ENCODE data around the gene SLC38A11. TPM values are rescaled to one million over a fixed set of nuclear protein-coding genes. Genes with fewer than 3 reads are reported as not detected.

Gene SLC38A11
- polyA plus RNA-seq, 1 of the 3 experiments (the other 2 are of a cell fraction): not detected

- H3K9me3 ChIP-seq: no peaks in the 10 kb centered on the region
- H3K79me2 ChIP-seq (ENCODE audit: insufficient read depth): no peaks in the 10 kb centered on the region
- no peak overlapping the region for H3K4me2 ChIP-seq
- no peak for DNase-seq
- no peaks in the 10 kb centered on the region for H3F3A ChIP-seq (replicated peaks; ENCODE audit: insufficient read depth)
- no peak overlapping the region for H3K27ac ChIP-seq (ENCODE audit: low read depth in 2 of 2, low read length in 1 of 2)
- H3K4me3 ChIP-seq (ENCODE audit: low read depth in 2 of 2, low read length in 1 of 2): no peak overlapping the region
- no peak overlapping the region for H3K9ac ChIP-seq
- WGBS (ENCODE audit: low lambda C conversion rate): 100% methylated on average over 1 of the region's 1 CpG
- H3K27me3 ChIP-seq (ENCODE audit: insufficient read depth): no peaks in the 10 kb centered on the region
- no peak overlapping the region for H2AFZ ChIP-seq (ENCODE audit: low read depth)
- ChIA-PET POLR2A (no interaction called here), CTCF (interaction anchor here (1.1 kb wide), 1 partner anchor 64 kb away, joined by 5 read pairs; no protein-coding TSS in a partner anchor)
- peaks cover 0 to 14% of the 10 kb centered on the region in 2 experiments; a peak in 2 of 4 replicates for H3K4me1 ChIP-seq (ENCODE audit: control insufficient read depth in 1 of 2, insufficient read depth in 2 of 2, low read depth in 1 of 2, low read length in 1 of 2)
- no peaks in the 10 kb centered on the region for H3K36me3 ChIP-seq (replicated peaks in 1 of 2; ENCODE audit: control insufficient read depth in 1 of 2, insufficient read depth in 2 of 2, low read length in 1 of 2)
- H3K9me2 ChIP-seq: no peaks in the 10 kb centered on the region
- no peak for TF ChIP-seq MXI1 (IDR thresholded peaks at IDR 0.05; ENCODE audit: low read depth, low read length)
- no peak for TF ChIP-seq MEF2A (IDR thresholded peaks at IDR 0.05; ENCODE audit: borderline replicate concordance, low read depth)
- TF ChIP-seq CHD2 (IDR thresholded peaks at IDR 0.05; ENCODE audit: low read length, partially characterized antibody): no peak
- no peak for TF ChIP-seq ELF1 (IDR thresholded peaks at IDR 0.05)
- TF ChIP-seq, protein P1, sequence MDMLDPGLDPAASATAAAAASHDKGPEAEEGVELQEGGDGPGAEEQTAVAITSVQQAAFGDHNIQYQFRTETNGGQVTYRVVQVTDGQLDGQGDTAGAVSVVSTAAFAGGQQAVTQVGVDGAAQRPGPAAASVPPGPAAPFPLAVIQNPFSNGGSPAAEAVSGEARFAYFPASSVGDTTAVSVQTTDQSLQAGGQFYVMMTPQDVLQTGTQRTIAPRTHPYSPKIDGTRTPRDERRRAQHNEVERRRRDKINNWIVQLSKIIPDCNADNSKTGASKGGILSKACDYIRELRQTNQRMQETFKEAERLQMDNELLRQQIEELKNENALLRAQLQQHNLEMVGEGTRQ (IDR thresholded peaks at IDR 0.05; ENCODE audit: borderline replicate concordance, low read depth, low read length): no peak
- no peak for TF ChIP-seq REST (IDR thresholded peaks at IDR 0.05; ENCODE audit: low read depth, low read length)
- TF ChIP-seq RAD21 (IDR thresholded peaks at IDR 0.05; ENCODE audit: low read length): no peak
- no peak for TF ChIP-seq FOSL2 (IDR thresholded peaks at IDR 0.05; ENCODE audit: borderline replicate concordance, low read depth)
- no peak for TF ChIP-seq TEAD4 (IDR thresholded peaks at IDR 0.05; ENCODE audit: borderline replicate concordance, insufficient read depth)
- no peak for TF ChIP-seq POLR2AphosphoS5 (IDR thresholded peaks at IDR 0.05; ENCODE audit: low read depth, low read length)
- TF ChIP-seq IRF3 (IDR thresholded peaks at IDR 0.05; ENCODE audit: low read depth, low read length): no peak
- TF ChIP-seq EZH2phosphoT487 (IDR thresholded peaks at IDR 0.05; ENCODE audit: borderline replicate concordance, low read depth): no peak
- TF ChIP-seq RXRA (IDR thresholded peaks at IDR 0.05; ENCODE audit: borderline replicate concordance, low read depth): no peak
- no peak for TF ChIP-seq JUND (IDR thresholded peaks at IDR 0.05)
- no peak for TF ChIP-seq YY1 (IDR thresholded peaks at IDR 0.05; ENCODE audit: low read depth)
- TF ChIP-seq NFIC (IDR thresholded peaks at IDR 0.05; ENCODE audit: borderline replicate concordance): no peak
- no peaks in the 10 kb centered on the region for H4K20me1 ChIP-seq (ENCODE audit: insufficient read depth)
These were observed 105.8 kb downstream of the SLC38A11 start for GRCh38 chr2:164849506-164849905.

All from SK-N-SH (cell line).